C4-2B (cell line): ENCODE measurements around the gene ILF2.

Source experiments
- H3K27ac ChIP-seq: fragments of 450-650 bp; 2 replicates; pipeline ENCODE4 v1.5.1; 2017
- CTCF ChIP-seq: fragments of 450-650 bp; conservative IDR thresholded peaks from 2 replicates; pipeline ENCODE4 v1.5.1; 2017; ENCODE audit warnings: mild to moderate bottlenecking
- ZFX ChIP-seq: fragments of 450-650 bp; IDR thresholded peaks from 2 replicates; pipeline ENCODE4 v1.6.1; 2017

ILF2 gene

GRCh38 chr1:153614906-153615305, 55.9 kb downstream of the ILF2 start:
- TF ChIP-seq CTCF (no peak), ZFX (no peak)
- H3K27ac ChIP-seq = no peak overlapping the region

GRCh38 chr1:153614189-153614900, 56.4 kb downstream of the ILF2 start:
- TF ChIP-seq CTCF = no peak
- TF ChIP-seq ZFX = no peak
- no peak overlapping the region for H3K27ac ChIP-seq

- no peak overlapping the region for H3K27ac ChIP-seq
- TF ChIP-seq ZFX = no peak
- TF ChIP-seq CTCF = no peak
Measured at GRCh38 chr1:153613406-153613805, 57.4 kb downstream of the ILF2 start.

GRCh38 chr1:153612755-153613331, 58.0 kb downstream of the ILF2 start, which contains the start of gene S100A16:
TSS of gene S100A16 (minus strand) at chr1:153613137. CDS start at chr1:153608151, 4,986 bp downstream.
- no peak within 1 kb of the TSS for H3K27ac ChIP-seq
- TF ChIP-seq ZFX (no peak), CTCF (no peak)

GRCh38 chr1:153612111-153612754, 58.6 kb downstream of the ILF2 start:
- no peak overlapping the region for H3K27ac ChIP-seq
- TF ChIP-seq CTCF = no peak
- TF ChIP-seq ZFX = no peak
